ENCODE measurements around the gene MAP7D3.

The MAP7D3 gene

GRCh38 chrX:136166221-136166855, 84.9 kb downstream of the MAP7D3 start:
- H3K36me3 ChIP-seq: no peaks in the 10 kb centered on the region
- H3K4me3 ChIP-seq: peak overlapping the region in 1 of 2 donors; percentile 26
- H3K27ac ChIP-seq: peak overlapping the region; percentile 77 to 81
- peak; percentile 21 to 23 for TF ChIP-seq CTCF (IDR thresholded peaks at IDR 0.05)
- H3K27me3 ChIP-seq: no peaks in the 10 kb centered on the region
- peaks cover 4 to 92% (median 20%) of the 10 kb centered on the region in 4 donors for H3K4me1 ChIP-seq
- no peak for DNase-seq
- intact Hi-C loops (cut with DNase I; ENCODE audit: low total_unique reads): loop anchor here (5.0 kb wide), 1 partner anchor 96 kb away; no protein-coding TSS in a partner anchor
- no peaks in the 10 kb centered on the region for H3K9me3 ChIP-seq

- Histone ChIP-seq H3K36me3 (no peaks in the 10 kb centered on the region), H3K4me1 (peaks cover 0 to 92% (median 13%) of the 10 kb centered on the region in 4 donors), H3K27ac (peak overlapping the region; percentile 77 to 81), H3K27me3 (no peaks in the 10 kb centered on the region), H3K4me3 (no peak overlapping the region), H3K9me3 (no peaks in the 10 kb centered on the region)
- no peak for DNase-seq
- intact Hi-C loops (cut with DNase I; ENCODE audit: low total_unique reads): loop anchor here (5.0 kb wide), 1 partner anchor 97 kb away; no protein-coding TSS in a partner anchor
- TF ChIP-seq CTCF (IDR thresholded peaks at IDR 0.05): no peak
These were observed 85.8 kb downstream of the MAP7D3 start for GRCh38 chrX:136165406-136165805.

DNA sequence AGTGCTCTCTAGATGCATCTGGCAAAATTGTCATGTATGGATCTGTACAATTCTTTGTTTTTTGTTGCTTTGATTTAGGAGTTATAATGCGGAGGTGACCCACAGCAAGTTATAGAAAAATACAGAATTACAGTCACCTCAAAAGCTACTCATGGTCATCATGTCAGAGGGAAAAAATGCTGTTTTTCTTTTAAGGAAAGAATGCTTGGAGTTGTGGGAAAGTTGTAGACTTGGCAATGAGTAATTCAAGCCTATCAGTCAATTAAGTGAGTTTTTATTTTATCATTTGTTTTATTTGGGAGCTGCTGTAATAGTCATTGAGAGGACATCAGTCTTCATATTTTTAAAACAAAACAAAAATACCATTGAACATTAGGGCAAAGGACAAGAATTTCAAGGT, 87.5 kb downstream of the MAP7D3 start:
- no peak overlapping the region for H3K4me3 ChIP-seq
- DNase-seq: no peak
- peaks cover 0 to 92% (median 7%) of the 10 kb centered on the region in 4 donors for H3K4me1 ChIP-seq
- intact Hi-C loops (cut with DNase I; ENCODE audit: low total_unique reads): loop anchor here (5.0 kb wide), 1 partner anchor 131 kb away; no protein-coding TSS in a partner anchor
- no peaks in the 10 kb centered on the region for H3K9me3 ChIP-seq
- peak overlapping the region; percentile 69 to 98 for H3K27ac ChIP-seq
- no peak for TF ChIP-seq CTCF (IDR thresholded peaks at IDR 0.05)
- H3K36me3 ChIP-seq: no peaks in the 10 kb centered on the region
- H3K27me3 ChIP-seq: no peaks in the 10 kb centered on the region
